ENCODE data around the gene NUDT11.
"Not testable (repeated sequence)": the region's sequence is repeated elsewhere in the genome, so short reads cannot be mapped to it uniquely, and the experiment has no call there.

Gene NUDT11

DNA sequence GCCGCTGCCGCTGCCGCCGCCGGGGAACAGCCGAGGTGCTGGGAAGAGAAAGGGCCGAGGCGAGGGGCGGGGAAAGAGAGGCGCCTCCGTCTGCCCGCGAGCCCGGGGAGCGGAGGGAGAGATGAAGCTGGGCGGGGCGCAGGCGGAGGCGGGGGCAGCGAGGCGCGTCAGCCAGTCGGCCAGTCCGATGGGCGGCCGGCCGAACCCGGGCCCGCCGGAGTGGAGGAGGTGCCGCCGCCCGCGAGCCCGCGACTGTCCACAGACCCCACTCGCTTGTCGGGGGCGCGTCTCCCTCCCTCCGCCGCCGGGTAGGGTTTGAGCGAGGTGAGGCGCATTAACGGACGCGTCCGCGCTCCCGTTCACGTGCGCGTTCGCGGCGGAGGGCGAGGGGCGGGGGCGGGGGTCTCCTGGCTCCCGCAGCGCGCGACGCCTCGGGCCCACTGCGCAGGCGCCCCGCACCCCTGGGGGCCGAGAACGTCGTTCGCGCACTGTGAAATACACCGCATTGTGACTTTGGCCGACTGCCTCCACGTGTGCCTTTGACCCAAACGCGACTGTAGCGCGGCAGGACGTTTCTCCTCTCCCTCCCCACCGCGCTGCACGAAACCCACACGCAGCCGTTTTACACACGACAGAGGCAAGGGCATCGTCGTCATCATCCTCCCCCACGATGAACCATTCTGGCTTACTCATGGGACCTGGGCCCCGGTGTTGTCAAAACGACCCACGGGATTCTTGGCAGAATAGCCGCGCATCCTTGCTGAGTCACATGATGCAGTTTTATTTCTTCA, at the start of gene NUDT11:
NUDT11 (minus strand) TSS at position 92 of the 791 bp plus-strand sequence. CDS start 148 bp downstream, outside the sequence.
- no peak for DNase-seq

DNA sequence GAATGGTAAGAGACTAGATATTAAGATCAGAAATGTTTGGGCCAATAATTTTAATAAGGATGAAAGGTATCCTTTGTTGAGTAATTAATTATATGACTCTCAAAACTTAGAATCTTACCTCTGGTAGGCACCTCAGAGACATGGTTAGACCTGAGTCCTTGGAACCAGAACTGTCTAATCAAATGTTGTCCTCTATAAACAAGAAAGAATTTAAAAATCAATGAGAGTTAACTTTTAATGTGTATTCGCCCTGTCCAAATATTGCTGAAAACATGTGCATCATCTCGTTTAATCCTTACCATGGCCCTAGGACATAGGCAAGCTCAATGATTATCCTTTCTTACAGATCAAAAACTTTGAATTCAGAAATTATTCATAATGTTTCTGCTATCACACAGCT, 24.0 kb upstream of the NUDT11 start:
- no peak for DNase-seq

DNA sequence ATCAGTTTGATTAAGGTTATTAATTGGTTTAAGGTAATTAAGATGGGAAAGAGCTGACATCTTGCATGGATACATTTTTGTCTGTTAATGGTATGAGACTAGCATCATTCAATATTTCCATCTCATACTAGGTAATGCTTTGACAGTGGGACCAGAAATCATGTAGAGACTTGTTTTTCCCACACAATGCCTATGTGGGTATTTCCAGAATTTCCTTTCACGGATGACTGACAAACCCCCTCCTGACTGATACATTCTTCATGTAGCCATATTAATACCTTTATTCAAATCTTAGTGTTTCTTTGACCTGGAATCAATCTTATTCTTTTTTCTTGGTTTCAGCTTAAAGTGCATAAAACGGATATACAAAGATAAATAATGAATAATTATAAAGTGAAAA, 22.7 kb upstream of the NUDT11 start:
- not testable (repeated sequence) for DNase-seq

DNA sequence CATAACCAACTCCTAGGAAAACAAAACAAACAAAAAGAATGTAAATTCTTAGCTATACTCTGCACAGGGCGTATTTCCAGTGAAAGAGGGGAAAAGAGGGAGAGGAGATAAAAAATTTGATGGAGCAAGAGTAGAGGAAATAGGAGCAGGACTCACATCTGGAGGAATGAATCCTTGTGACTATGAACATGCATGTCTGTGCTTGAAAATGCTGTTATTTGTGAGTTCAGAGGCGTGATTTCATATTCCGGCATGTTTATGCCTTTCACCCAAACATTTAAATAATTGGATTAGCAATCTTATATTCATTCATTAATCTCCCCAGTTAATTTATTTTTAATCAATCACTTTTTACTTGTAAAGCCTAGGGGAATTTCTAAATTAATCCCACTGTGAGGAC, 11.2 kb upstream of the NUDT11 start:
- DNase-seq = no peak

DNA sequence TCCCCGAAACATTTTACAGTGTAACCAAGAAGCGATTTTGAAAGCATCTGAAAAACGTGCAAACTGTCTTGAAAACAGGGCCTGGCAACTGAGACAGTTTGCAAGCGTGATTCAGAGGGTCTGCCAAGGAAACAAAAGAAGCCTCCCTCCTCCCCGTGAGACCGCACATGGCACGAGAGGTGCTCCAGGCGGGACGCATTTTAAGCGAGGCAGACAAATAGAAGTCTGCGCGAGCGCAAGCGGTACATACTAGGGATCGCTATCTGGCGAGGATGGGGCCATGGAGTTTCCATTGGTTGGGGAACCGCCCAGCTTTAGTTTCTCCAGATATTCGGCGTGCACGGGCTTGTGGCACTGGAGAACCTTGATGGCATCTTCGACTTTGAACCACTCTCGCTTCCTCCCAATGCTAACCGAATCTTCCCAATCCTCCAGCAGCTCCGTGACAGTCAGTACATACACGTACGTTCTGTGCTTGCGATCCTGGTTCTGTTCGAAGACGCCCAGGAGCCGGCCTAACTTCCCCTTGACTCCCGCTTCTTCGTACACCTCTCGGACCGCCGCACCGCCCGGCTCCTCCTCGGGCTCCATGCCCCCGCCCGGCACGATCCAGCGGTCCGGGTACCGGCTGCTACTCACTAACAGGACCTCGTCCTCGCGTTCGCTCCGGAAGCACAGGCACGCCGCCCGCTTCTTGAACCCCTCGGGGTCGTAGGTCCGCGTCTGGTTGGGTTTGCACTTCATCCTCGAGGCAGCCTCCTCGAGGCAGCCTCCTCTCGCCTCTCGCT, 497 bp downstream of the NUDT11 start:
- not testable (repeated sequence) for DNase-seq

DNA sequence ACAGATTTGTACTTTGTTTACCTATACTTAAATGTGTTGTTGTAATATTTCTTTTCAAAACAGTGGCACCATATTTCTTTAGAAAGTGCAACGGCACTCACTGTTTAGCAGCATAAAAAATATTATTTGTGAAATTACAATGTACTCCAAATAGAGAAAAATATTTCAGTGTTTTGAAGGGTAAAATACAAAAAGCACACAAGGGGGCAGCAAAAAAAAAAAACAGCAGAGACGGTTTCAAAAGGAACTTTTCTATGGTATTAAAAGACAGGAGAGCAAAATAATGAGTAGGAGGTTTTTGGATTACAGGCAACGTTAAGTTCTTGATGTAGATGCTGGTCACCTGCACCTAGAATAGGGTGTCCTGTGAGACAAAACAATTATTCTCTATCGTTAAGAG, 2.0 kb downstream of the NUDT11 start:
- DNase-seq = no peak

DNA sequence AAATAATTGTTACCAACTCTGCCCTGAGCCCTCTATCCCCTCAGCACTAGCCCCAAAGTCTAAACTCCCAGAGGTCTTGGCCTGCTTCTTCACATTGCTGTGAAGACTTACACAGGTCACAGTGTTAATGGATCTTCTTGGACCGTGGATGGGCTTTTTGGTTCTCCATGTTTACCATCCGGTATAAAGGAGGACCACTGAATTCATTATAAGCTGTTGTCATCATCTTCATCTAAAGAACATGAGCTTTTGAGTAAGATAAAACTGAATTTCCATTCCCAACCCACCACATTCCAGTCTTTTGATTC, 8.5 kb downstream of the NUDT11 start:
- no peak for DNase-seq

DNA sequence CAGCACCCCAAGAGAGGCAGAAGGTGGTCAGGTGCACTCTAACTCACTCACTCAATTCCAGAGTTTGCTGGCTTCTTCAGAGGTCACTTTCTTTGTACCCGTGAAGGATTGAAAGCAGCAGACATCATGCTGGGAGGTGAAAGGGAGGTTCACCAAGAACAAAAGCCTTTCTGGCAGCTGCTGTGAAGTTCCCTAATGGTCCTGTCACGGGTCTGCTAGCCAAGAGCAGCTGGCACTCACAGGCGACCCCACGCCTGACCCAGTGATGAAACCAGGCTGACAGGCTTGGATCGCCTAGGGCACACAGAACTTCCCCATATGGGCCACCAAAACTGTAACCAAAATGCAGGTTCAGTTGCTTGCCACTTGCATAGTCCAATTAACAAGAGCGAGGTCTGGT, 11.8 kb downstream of the NUDT11 start:
- no peak for DNase-seq

DNA sequence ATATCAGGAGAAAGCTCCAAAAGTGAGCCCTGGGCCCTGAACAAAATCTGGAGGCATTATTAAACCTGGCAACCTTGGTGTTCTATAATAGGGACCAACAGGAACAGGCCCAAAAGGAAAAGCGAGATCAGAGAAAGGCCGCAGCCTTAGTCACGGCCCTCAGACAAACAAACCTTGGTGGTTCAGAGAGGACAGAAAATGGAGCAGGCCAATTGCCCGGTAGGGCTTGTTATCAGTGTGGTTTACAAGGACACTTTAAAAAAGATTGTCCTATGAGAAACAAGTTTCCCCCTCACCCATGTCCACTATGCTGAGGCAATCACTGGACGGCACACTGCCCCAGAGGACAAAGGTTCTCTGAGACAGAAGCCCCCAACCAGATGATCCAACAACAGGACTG, 14.0 kb downstream of the NUDT11 start:
- not testable (repeated sequence) for DNase-seq

DNA sequence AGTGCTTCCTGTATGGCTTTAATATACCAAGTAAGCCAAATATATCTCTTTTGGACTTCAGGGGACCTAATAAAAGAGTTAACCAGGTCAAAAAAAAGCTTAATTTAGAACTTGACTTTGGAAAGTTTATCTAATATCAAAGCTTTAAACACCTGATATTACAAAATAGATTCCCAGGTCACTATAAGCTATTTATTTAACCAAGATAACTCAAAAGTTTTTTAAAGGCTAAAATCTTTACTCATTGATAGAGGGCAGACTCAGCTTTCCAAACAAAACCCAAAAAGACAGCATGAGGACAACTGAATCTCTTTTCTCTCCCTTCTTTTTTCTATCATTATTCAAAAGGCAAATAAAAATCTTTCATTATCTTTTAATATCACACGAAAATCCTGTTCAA, 19.5 kb downstream of the NUDT11 start:
- DNase-seq = no peak

DNA sequence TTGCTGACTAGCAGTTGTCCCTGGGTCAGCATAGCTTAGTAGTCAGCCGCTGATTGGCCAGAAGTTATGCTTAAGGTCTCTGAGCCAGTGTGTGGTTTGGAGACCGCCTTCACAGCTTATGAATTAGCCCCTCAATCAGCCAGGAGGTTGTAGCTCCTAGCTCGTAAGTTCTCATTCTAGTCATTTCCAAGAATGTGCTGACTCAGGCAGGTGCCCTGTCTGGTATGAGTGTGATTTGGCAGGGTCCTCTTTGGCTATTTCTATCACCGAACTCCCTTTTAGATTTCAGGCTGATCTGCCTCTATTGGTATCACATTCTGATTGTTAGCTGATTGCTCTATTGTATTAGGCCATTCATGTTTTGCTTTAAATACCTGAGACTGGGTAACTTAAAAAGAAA, 33.1 kb downstream of the NUDT11 start:
- no peak for DNase-seq

DNA sequence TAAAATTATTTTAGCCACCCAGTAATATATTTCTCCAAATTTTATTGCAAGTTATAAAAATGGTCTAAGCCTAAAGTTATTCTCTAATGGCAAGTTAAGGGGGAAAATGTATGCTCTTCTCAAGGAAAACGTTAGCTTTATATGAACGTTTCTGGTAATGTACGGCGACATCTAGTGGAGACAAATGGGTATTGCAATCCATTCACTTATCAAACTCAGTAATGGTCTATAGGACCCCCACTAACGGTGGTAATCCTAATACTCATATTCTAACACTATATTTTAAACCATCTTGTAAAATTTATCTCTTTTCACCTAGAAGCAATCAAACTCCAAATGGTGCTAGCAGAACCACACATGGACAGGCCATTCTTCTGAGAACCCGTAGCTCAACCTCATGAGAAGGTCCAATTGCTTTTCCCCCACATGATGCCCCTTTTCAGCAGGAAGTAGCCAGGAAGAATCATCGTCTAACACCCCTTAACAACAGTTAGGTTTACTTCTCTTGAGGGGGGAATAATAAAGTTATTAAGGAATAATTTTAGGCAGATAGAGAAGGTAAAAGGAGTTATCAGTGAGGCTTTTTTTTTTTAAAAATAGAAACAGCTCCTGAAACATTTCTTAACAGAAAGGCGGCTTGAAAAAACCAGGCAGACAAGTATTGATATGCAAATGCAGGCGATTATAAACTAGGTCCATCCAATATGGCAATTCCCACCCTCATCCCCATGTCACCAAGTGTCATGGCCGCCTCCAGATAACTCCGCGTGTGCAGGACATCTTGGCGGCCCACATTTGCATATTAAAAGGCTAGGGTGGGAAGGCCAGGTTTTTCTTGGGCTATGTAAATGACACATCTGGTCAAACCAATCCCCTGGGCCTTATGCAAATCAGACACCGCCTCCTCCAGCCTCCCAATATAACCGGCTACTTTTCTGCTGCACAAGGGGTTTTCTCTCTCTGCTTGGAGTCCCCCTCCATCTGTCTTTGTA, 35.0 kb downstream of the NUDT11 start:
- peak; percentile 19 for DNase-seq

DNA sequence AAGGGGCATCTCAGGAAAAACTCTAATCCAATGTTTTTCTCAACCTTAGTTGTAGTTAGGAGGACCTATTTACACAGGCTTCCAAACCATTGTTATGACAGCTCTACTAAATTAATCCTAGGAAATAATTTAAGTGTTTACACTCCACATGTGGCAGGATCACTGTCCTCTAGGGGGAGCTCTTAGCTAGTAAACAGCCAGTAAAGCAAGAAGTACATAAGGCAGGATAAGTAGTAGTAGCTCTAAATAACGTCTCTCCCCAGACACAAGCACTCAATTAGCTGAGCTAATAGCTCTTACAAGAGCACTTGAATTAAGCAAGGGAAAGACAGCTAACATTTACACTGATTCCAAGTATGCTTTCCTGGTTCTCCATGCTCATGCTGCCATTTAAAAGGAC, 37.3 kb downstream of the NUDT11 start:
- DNase-seq = peak; percentile 2

DNA sequence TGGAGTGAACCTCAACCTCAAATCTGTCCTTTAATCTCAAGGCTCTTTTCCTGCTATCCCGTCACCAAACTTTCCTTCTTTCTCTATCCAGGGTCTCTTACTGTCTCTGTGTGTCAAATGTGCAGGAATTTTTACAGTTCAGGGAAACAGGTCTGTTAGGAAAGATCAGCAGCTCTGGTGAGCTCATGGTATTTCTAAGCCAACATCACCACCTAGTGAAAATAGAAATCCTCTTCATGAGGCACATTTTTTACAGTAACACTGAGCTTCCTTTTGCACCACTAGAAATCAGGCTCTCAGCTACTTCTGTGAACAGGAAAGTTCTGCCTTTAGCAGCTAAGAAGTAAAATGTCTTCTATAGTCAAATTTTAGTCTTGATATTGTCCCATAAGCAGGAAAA, 39.6 kb downstream of the NUDT11 start:
- no peak for DNase-seq

DNA sequence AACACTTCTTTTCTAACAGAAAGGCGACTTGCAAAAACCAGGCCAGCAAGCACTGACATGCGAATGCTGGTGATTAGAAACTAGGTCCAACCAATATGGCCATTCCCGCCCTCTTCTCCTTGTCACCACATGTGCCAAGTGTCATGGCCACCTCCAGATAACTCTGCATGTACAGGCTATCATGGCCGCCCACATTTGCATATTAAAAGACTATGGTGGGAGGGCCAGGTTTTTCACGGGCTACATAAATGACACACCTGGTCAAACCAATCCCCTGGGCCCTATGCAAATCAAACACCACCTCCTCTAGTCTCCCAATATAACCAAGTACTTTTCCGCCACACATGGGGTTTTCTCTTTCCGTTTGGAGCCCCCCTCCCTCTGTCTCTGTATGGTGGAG, 40.1 kb downstream of the NUDT11 start:
- DNase-seq = no peak

DNA sequence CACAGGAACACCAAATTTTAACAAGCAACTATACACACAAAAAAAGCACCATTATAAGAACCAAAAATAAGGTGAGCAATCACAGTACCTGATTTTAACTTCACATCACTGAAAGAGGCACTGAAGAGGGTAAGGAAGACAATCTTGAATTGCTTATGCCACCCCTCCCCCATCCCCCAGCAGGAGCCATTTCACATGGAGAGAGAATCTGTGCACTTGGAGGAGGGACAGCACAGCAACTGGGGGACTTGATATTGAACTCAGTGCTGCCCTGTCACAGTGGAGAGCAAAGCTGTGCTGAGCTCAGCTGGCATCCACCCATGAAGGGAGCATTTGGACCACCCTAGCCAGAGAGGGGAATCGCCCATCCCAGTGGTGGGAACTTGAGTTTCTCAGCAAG, 56.0 kb downstream of the NUDT11 start:
- no peak for DNase-seq
